ENCODE measurements around the gene BTBD9.

GRCh38 chr6:38137608-38138265 is 502.0 kb downstream of the BTBD9 start:
- TF ChIP-seq CTCF (IDR thresholded peaks at IDR 0.05; ENCODE audit: insufficient read depth, low read depth, low read length) (no peak), EZH2 (IDR thresholded peaks at IDR 0.05; ENCODE audit: insufficient read depth, low read length) (no peak)
